Ovary (tissue), 9 donors: ENCODE data around the gene ASCL2. TPM values are rescaled to one million over a fixed set of nuclear protein-coding genes. Genes with fewer than 3 reads are reported as not detected.
A peak's percentile ranks its signal among the peaks of the same experiment; 100 is the strongest.

Experiments used
- DNase-seq, 5 donors: peaks; one replicate each; pipeline ENCODE4 v3.0.0-alpha.2; 2019 to 2020
- H3K27ac ChIP-seq, 2 donors: fragments of 200-600 bp; one replicate each; pipeline versions ENCODE4 v1.5.1 to v1.8.0; 2019 to 2022
- H3K27me3 ChIP-seq: fragments of 200-600 bp; one replicate; pipeline ENCODE4 v1.8.0; 2022
- H3K36me3 ChIP-seq: fragments of 200-600 bp; sonication (generic); one replicate; pipeline ENCODE4 v1.5.1; 2019
- H3K4me1 ChIP-seq: one replicate; pipeline ENCODE4 v1.8.1; 2013; ENCODE audit warnings: mild to moderate bottlenecking, moderate library complexity; ENCODE audit not compliant: insufficient read depth
- H3K4me3 ChIP-seq: fragments of 200-600 bp; sonication (generic); one replicate; pipeline ENCODE4 v1.5.1; 2017
- H3K9me3 ChIP-seq, 2 donors: fragments of 200-600 bp in 1 of 2; sonication (generic) in 1 of 2; one replicate each; pipeline versions ENCODE4 v1.5.1 to v1.8.1; 2013 to 2019; ENCODE audit warnings: mild to moderate bottlenecking in 1 of 2, moderate library complexity in 1 of 2
- EP300 ChIP-seq: sonication (generic); formaldehyde crosslinking; IDR thresholded peaks from one replicate; pipeline ENCODE4 v1.6.1; 2017; ENCODE audit warnings: antibody characterized with exemption
- POLR2A ChIP-seq: fragments of 450-650 bp; IDR thresholded peaks from one replicate; pipeline ENCODE4 v1.6.1; 2017; ENCODE audit warnings: antibody characterized with exemption, mild to moderate bottlenecking, moderate library complexity
- WGBS, 3 donors: extraction: QIAGEN DNeasy Blood & Tissue Kit in 1 of 3; methylation state at CpG; one replicate each; pipeline versions ENCODE4 v1.1.5 to v1.1.7; 2013 to 2017; 5-methylcytosine and 5-hydroxymethylcytosine counted together
- intact Hi-C, 4 donors: fragments of 100-400 bp; cut with DNase I; formaldehyde crosslinking; loops; one replicate each; pipeline versions ENCODE4 v1.11.0 to v1.15.1; 2022 to 2023
- polyA plus RNA-seq, 2 donors: library from polyadenylated mRNA; stranded (reverse); fragments of 200-250 nt in 1 of 2; fragments of 350-450 nt in 1 of 2; fragmentation: Illumina TruSeq in 1 of 2; extraction: RNeasy Lipid Tissue Mini Kit (QIAGEN cat#74804) in 1 of 2; gene quantifications; one replicate each; pipeline ENCODE4 v1.2.3, GENCODE V29; 2013 to 2014
- total RNA-seq, 7 donors: library from RNA; depleted of rRNA in 2 of 7; stranded (reverse); fragments of >200 nt in 2 of 7; fragmentation: NEBNext Ultra II Directional in 3 of 7; extraction: Animal tissue kit (Norgen Biotek cat#: 25700) in 3 of 7; gene quantifications; one replicate each; pipeline versions ENCODE4 v1.1.0 to v1.2.4, GENCODE V29; 2016 to 2023
- TF ChIP-seq, protein P1 (sequence below), 3 donors: fragments of 450-650 bp in 2 of 3; fragments of 200-600 bp in 1 of 3; IDR thresholded peaks; one replicate each; pipeline versions ENCODE4 v1.5.1 to v1.8.0; 2016 to 2022; ENCODE audit warnings: antibody characterized with exemption in 3 of 3, mild to moderate bottlenecking in 1 of 3
- donor health status: DM: no; HTN: no; CAD: no; lungs with moderate emphysema.
- donor health status: DM: no; HTN: no; CAD: no.
- donor health status: Bipolar disorder and iron deficiency.
- donor health status: DM: yes; HTN: yes; CAD: no.
- donor health status: DM: no; HTN: no; CAD: no.
- donor health status: DM: yes; HTN: yes; CAD: no.

ASCL2 gene
- total and polyA plus RNA-seq, 9 donors = 0.10 to 1.3 (median 0.24) TPM

DNA sequence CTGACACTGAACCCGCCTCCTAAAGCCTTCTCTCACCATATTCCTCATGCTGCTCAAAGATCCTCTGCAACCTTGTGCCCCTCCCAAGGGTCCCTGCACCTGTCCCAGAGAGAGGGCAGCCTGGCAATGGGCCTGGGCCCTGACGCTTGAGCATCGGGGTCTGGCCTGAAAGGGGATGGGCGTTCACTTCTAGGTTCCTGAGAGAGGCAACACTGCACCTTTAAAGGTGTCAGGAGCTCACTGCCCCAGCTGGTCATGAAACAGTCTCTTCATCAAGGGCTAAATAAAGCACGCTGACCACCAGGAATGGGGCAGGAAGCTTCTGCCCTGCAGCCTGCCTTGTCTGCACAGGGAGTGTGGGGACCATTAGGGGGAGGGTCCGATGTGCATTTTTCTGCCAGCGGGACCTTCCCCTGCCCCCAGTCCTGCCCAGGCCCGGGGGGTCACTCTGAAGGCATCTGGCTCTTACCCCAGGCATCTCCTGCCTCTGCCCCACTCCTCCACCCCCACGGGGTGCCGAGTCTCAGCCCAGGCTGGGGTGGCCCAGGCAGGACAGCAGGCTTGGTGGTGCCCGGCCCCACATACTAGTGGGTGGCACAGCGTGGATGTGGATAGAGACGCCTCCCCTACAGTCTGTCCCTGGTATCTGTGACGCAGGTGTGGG is 27.9 kb upstream of the ASCL2 start:
- Histone ChIP-seq H3K36me3 (no peaks in the 10 kb centered on the region), H3K4me3 (no peak overlapping the region), H3K27me3 (no peaks in the 10 kb centered on the region), H3K9me3 (no peaks in the 10 kb centered on the region), H3K4me1 (no peaks in the 10 kb centered on the region), H3K27ac (no peak overlapping the region)
- peak in 1 of 5 donors; percentile 19 for DNase-seq
- WGBS, 3 donors = 71 to 80% (median 73%) methylated on average over 14 of the region's 14 CpGs
- intact Hi-C loops = loop anchor here in 1 of 4 donors (2.0 kb wide), 1 partner anchor 97 kb away; no protein-coding TSS in a partner anchor
- TF ChIP-seq POLR2A (no peak), EP300 (no peak)
- TF ChIP-seq, protein P1, sequence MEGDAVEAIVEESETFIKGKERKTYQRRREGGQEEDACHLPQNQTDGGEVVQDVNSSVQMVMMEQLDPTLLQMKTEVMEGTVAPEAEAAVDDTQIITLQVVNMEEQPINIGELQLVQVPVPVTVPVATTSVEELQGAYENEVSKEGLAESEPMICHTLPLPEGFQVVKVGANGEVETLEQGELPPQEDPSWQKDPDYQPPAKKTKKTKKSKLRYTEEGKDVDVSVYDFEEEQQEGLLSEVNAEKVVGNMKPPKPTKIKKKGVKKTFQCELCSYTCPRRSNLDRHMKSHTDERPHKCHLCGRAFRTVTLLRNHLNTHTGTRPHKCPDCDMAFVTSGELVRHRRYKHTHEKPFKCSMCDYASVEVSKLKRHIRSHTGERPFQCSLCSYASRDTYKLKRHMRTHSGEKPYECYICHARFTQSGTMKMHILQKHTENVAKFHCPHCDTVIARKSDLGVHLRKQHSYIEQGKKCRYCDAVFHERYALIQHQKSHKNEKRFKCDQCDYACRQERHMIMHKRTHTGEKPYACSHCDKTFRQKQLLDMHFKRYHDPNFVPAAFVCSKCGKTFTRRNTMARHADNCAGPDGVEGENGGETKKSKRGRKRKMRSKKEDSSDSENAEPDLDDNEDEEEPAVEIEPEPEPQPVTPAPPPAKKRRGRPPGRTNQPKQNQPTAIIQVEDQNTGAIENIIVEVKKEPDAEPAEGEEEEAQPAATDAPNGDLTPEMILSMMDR (IDR thresholded peaks at IDR 0.05) = no peak

DNA sequence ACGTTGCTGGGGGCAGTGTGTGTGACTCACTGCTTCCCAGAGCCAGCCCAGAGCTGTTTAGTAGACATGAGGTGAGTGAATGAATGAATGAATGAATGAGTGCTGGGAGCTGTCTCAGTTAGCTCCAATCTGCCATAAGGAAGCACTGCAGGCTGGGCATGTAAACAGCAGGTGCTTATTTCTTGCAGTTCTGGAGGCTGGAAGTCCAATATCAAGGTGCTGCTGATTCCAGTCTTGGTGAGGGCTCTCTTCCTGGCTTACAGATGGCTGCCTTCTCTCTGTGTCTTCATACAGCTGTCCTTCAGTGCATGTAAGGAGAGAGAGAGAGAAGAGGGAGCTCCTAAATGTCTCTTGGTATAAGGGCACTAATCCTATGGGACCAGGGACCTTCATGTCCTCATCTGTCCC is 27.2 kb upstream of the ASCL2 start:
- Histone ChIP-seq H3K36me3 (no peaks in the 10 kb centered on the region), H3K9me3 (no peaks in the 10 kb centered on the region), H3K4me1 (no peaks in the 10 kb centered on the region), H3K27ac (no peak overlapping the region), H3K27me3 (no peaks in the 10 kb centered on the region), H3K4me3 (no peak overlapping the region)
- no peak for DNase-seq
- 38 to 49% (median 38%) methylated on average over 1 of the region's 1 CpG for WGBS, 3 donors
- TF ChIP-seq POLR2A = no peak
- TF ChIP-seq EP300 = no peak
- TF ChIP-seq, protein P1 (IDR thresholded peaks at IDR 0.05) = no peak
- intact Hi-C loops = loop anchor here in 1 of 4 donors (2.0 kb wide), 1 partner anchor 97 kb away; no protein-coding TSS in a partner anchor

DNA sequence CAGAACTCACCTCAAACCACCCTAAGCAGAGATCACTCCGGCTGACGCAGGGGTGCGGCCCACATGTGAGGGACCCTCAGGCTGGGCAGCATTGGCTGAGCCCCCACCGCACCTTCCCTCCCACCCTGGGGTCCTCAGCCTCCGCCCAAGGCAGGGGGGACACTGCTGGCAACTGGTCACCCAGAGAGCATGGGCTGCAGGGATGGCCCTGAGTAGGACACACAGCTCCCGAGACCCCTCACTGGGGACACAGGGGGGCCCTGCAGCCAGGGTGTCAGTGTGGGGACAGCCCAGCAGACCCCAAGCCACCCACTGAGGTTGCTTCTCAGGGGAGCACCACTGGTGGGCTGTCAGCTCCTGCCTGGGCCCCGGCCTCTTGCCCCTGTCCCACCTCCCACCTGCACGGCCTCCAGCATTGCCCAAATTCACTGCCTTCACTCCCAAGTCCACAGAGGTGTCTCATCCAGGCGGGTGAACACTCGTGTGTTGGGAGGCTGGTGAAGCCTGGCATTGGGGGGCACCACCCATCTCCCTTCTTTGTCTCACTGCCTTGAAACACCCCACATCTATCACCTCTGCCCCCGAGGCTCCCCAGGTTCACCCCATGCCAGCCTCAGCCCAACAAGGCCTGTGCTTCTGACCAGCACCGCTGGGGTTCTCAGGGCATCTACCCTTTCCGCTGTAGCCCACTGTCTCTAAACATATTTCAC is 26.7 kb upstream of the ASCL2 start:
- no peak overlapping the region for H3K27ac ChIP-seq
- H3K27me3 ChIP-seq = no peaks in the 10 kb centered on the region
- no peaks in the 10 kb centered on the region for H3K9me3 ChIP-seq
- no peaks in the 10 kb centered on the region for H3K36me3 ChIP-seq
- H3K4me3 ChIP-seq = no peak overlapping the region
- WGBS, 3 donors = 90 to 94% (median 93%) methylated on average over 11 to 13 of the region's 13 CpGs
- no peaks in the 10 kb centered on the region for H3K4me1 ChIP-seq
- DNase-seq = peak in 2 of 5 donors; percentile 10 to 30
- TF ChIP-seq POLR2A = no peak
- no peak for TF ChIP-seq EP300
- TF ChIP-seq, protein P1 (IDR thresholded peaks at IDR 0.05) = no peak
- intact Hi-C loops = no loop called here

DNA sequence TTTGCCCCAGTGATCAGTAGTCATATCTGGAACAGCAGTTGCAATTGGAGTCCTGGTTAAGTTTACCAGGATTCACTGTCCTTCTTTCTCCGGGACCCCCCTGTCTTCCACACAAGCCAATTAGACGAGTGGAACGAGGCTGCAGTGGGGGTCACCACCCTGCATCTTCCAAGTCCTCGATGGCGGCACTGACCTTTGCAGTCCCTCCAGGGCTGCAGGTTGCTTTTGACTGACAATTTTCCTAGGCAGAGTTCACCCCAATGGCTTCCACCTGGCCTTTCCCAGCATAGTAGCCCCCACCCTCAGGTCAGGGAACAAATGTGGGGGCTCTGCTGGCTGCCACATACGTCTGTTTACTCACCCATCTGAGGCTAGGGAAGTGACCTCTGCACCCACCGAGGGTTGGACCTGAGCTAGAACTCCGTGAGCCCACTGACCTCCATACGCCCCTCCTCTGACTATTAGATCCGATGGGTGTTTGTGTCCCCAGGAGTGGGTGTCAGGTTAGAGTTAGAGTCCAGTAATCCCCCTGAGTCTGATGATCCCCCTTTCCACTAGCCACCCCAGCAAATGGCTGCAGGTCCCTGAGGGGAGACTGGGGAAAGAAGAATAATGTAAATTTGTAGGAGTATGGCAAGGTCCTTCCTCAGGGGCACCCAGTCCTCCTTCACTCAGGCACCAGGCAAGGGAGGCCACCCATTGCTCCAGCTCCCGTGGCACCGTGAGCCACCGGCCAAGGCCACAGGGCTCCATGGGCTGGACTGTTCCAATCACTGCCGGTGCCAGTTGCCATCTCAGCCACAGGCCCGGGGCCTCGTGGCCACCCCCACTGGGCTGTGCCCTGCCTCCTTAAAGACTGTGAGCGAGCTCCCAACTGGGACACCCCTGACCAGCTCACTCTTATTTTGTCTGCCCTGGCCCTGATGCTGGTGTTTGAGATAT is 25.9 kb upstream of the ASCL2 start:
- Histone ChIP-seq H3K27ac (no peak overlapping the region), H3K4me3 (no peak overlapping the region), H3K4me1 (no peaks in the 10 kb centered on the region), H3K9me3 (no peaks in the 10 kb centered on the region), H3K36me3 (no peaks in the 10 kb centered on the region), H3K27me3 (no peaks in the 10 kb centered on the region)
- intact Hi-C loops = no loop called here
- TF ChIP-seq, protein P1 (IDR thresholded peaks at IDR 0.05) = no peak
- TF ChIP-seq POLR2A (no peak), EP300 (no peak)
- 78 to 91% (median 83%) methylated on average over 17 of the region's 17 CpGs for WGBS, 3 donors
- DNase-seq = peak in 2 of 5 donors; percentile 10 to 12
